Cardiac muscle cell (in vitro differentiated cells and primary cell): Measurements from ENCODE around the gene TESK1. TPM values are rescaled to one million over a fixed set of nuclear protein-coding genes. Genes with fewer than 3 reads are reported as not detected.
A peak's percentile ranks its signal among the peaks of the same experiment; 100 is the strongest.

Experiments
- DNase-seq, 2 donors: peaks; one replicate each; pipeline versions ENCODE4 v3.0.0 to v3.0.0-alpha.2; 2010 to 2017; ENCODE audit warnings: low read depth in 1 of 2, low spot score in 1 of 2
- H3K27ac ChIP-seq: fragments of 200-600 bp; sonication (generic); 2 replicates; pipeline ENCODE4 v1.5.1; 2016
- H3K27me3 ChIP-seq: fragments of 200-600 bp; sonication (generic); 2 replicates; pipeline ENCODE4 v1.6.0; 2016; ENCODE audit warnings: control low read depth
- H3K36me3 ChIP-seq: fragments of 200-600 bp; sonication (generic); 2 replicates; pipeline ENCODE4 v1.5.1; 2016; ENCODE audit warnings: control low read depth
- H3K4me1 ChIP-seq: fragments of 200-600 bp; sonication (generic); 2 replicates; pipeline ENCODE4 v1.8.1; 2017; ENCODE audit warnings: low read depth, mild to moderate bottlenecking, mixed run types
- H3K4me3 ChIP-seq: fragments of 200-600 bp; sonication (generic); 2 replicates; pipeline ENCODE4 v1.5.1; 2016; ENCODE audit warnings: mild to moderate bottlenecking
- H3K9me3 ChIP-seq: fragments of 200-600 bp; sonication (generic); 2 replicates; pipeline ENCODE4 v1.5.1; 2017; ENCODE audit warnings: low read depth, mild to moderate bottlenecking, control low read depth
- polyA plus RNA-seq: library from polyadenylated mRNA; unstranded; fragments of >200 nt; fragmentation: Nextera tagmentation; extraction: Ambion mirVana; gene quantifications from 2 replicates; pipeline ENCODE4 v1.2.1, GENCODE V29; 2016
- total RNA-seq: library from RNA; depleted of rRNA; stranded (reverse); fragments of >200 nt; gene quantifications from 2 replicates; pipeline ENCODE4 v1.2.3, GENCODE V29; 2016
- TF ChIP-seq, protein P1 (sequence below): IDR thresholded peaks from 2 replicates; pipeline ENCODE4 v1.5.1; 2012; ENCODE audit warnings: low read depth, mild to moderate bottlenecking, low read length

Gene TESK1
- total and polyA plus RNA-seq, 2 experiments from 2014 or later, result 30.3 to 42.5 TPM

DNA sequence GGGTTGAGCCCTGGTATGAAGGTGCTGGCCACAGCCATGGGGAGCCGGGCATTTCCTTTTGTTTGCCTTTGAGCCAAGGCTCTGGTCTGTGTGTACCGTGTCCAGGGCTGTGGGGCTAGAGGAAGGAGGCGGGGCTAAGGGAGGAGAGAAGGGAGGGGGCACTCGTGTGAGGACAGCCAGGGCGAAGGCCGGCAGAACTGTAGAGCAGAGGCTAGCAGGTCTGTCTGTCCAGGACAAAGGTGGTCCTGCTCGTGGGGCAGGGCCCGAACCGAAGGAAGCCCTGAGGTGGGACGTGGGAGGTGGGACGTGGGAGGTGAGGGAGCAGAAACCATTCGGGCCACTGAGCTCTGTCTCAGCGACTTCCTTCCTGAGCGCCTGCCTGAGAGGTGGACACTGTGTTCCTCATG is 41.3 kb upstream of the TESK1 start:
- no peaks in the 10 kb centered on the region for H3K4me1 ChIP-seq
- no peaks in the 10 kb centered on the region for H3K27me3 ChIP-seq
- TF ChIP-seq, protein P1, sequence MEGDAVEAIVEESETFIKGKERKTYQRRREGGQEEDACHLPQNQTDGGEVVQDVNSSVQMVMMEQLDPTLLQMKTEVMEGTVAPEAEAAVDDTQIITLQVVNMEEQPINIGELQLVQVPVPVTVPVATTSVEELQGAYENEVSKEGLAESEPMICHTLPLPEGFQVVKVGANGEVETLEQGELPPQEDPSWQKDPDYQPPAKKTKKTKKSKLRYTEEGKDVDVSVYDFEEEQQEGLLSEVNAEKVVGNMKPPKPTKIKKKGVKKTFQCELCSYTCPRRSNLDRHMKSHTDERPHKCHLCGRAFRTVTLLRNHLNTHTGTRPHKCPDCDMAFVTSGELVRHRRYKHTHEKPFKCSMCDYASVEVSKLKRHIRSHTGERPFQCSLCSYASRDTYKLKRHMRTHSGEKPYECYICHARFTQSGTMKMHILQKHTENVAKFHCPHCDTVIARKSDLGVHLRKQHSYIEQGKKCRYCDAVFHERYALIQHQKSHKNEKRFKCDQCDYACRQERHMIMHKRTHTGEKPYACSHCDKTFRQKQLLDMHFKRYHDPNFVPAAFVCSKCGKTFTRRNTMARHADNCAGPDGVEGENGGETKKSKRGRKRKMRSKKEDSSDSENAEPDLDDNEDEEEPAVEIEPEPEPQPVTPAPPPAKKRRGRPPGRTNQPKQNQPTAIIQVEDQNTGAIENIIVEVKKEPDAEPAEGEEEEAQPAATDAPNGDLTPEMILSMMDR, result no peak
- peak overlapping the region; percentile 40 for H3K27ac ChIP-seq
- H3K4me3 ChIP-seq, result no peak overlapping the region
- peaks cover under 1% of the 10 kb centered on the region for H3K36me3 ChIP-seq
- no peaks in the 10 kb centered on the region for H3K9me3 ChIP-seq
- peak; percentile 53 to 63 for DNase-seq

- no peaks in the 10 kb centered on the region for H3K4me1 ChIP-seq
- TF ChIP-seq, protein P1, result no peak
- H3K9me3 ChIP-seq, result no peaks in the 10 kb centered on the region
Measured at GRCh38 chr9:35564658-35565061, 40.4 kb upstream of the TESK1 start.

DNA sequence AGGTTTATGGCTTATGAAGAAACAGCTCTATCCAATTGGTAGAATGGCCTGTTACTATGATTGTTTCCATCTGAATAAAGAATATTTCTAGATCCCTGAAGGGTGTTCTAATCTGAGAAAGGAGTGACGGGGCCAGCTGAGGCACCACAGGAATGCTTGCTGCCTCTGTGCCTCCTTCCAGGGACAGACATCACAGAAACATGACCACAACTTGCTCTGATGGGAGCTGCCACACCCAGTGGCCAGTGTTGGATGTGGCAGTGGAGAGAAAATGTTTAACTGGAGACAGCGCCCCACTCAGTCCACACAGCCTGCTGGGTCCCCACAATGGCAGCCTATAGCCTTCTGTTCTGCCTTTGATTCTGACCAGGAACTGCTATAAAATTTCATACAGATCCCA is 38.6 kb upstream of the TESK1 start:
- no peaks in the 10 kb centered on the region for H3K36me3 ChIP-seq
- TF ChIP-seq, protein P1, result no peak
- H3K4me3 ChIP-seq, result no peak overlapping the region
- no peak overlapping the region for H3K27ac ChIP-seq
- no peaks in the 10 kb centered on the region for H3K9me3 ChIP-seq
- peak in 1 of 2 donors; percentile 25 for DNase-seq
- no peaks in the 10 kb centered on the region for H3K4me1 ChIP-seq
- H3K27me3 ChIP-seq, result no peaks in the 10 kb centered on the region

More at GRCh38 chr9:35564658-35565061, 40.4 kb upstream of the TESK1 start:
- no peak overlapping the region for H3K27ac ChIP-seq
- no peak overlapping the region for H3K4me3 ChIP-seq
- H3K36me3 ChIP-seq, result no peaks in the 10 kb centered on the region
- H3K27me3 ChIP-seq, result no peaks in the 10 kb centered on the region
- no peak for DNase-seq

DNA sequence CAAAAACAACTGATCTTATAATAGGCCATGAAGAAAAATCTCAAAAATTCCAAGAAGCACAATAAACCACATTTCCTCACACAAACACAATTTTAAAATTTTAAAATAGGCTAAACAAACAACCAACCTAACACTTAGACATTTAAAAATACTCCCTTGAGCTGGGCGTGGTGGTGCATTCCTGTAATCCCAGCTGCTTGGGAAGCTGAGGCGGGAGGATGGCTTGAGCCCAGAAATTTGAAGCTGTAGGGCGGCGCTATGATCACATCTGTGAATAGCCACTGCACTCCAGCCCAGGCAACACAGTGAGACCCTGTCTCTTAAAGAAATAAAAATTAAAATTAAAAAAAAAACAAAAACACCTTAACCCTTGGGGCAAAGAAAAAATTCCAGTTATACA is 36.9 kb upstream of the TESK1 start:
- Histone ChIP-seq H3K9me3 (no peaks in the 10 kb centered on the region), H3K27me3 (no peaks in the 10 kb centered on the region), H3K4me1 (no peaks in the 10 kb centered on the region), H3K36me3 (no peaks in the 10 kb centered on the region), H3K27ac (no peak overlapping the region), H3K4me3 (no peak overlapping the region)
- TF ChIP-seq, protein P1, result no peak
- DNase-seq, result no peak

DNA sequence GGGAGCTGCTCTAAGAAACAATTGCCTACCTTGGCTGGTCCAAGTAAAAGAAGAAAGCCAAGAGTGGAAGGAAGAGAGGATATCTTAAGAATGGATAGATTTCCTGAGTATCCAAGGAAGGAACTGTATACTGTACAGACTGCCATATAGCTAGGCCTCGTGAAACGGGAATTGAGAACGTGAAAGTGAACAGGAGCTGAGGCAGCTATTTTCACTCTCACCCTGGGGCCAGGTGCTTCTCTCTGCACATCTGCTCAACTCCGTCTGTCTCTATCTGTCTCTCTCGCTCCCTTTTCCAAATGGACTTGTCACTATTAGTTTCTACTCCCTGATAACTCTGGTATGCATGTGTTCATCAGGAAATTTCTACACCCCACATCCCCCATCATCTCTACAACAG is 35.9 kb upstream of the TESK1 start:
- no peaks in the 10 kb centered on the region for H3K27me3 ChIP-seq
- no peaks in the 10 kb centered on the region for H3K9me3 ChIP-seq
- H3K36me3 ChIP-seq, result no peaks in the 10 kb centered on the region
- no peaks in the 10 kb centered on the region for H3K4me1 ChIP-seq
- no peak for DNase-seq
- H3K27ac ChIP-seq, result no peak overlapping the region
- H3K4me3 ChIP-seq, result no peak overlapping the region
- TF ChIP-seq, protein P1, result no peak
